HEK293 (cell line): ENCODE results near the gene TBX3.

Experiments
- KLF16 ChIP-seq: fragments of 450-650 bp; formaldehyde crosslinking; IDR thresholded peaks from 2 replicates; pipeline ENCODE4 v1.5.1; 2017; ENCODE audit warnings: missing biosample characterization, missing genetic modification characterization
- MYNN ChIP-seq: fragments of 450-650 bp; formaldehyde crosslinking; IDR thresholded peaks from 2 replicates; pipeline ENCODE4 v1.5.1; 2016; ENCODE audit warnings: missing biosample characterization, missing genetic modification characterization, borderline replicate concordance
- SETDB1 ChIP-seq: IDR thresholded peaks from one replicate; pipeline ENCODE4 v1.6.1; 2017; ENCODE audit warnings: mild to moderate bottlenecking, low read length, moderate library complexity, mixed read lengths; ENCODE audit not compliant: insufficient read length
- SP2 ChIP-seq: fragments of 450-650 bp; formaldehyde crosslinking; IDR thresholded peaks from 2 replicates; pipeline ENCODE4 v1.5.1; 2016; ENCODE audit warnings: missing biosample characterization, missing genetic modification characterization
- TCF7L2 ChIP-seq: IDR thresholded peaks from 2 replicates; pipeline ENCODE4 v1.6.1; 2011; ENCODE audit warnings: low read depth, mild to moderate bottlenecking, inconsistent platforms, low read length, moderate library complexity, borderline replicate concordance
- ZNF558 ChIP-seq: fragments of 450-650 bp; formaldehyde crosslinking; IDR thresholded peaks from 2 replicates; pipeline ENCODE4 v1.5.1; 2016; ENCODE audit warnings: missing biosample characterization, missing genetic modification characterization
- ZNF571 ChIP-seq: fragments of 450-650 bp; formaldehyde crosslinking; IDR thresholded peaks from 2 replicates; pipeline ENCODE4 v1.5.0; 2017; ENCODE audit warnings: missing biosample characterization, missing genetic modification characterization
- ZNF785 ChIP-seq: fragments of 450-650 bp; formaldehyde crosslinking; IDR thresholded peaks from 2 replicates; pipeline ENCODE4 v1.5.1; 2016; ENCODE audit warnings: missing biosample characterization, missing genetic modification characterization
- TF ChIP-seq, protein P1 (sequence below): fragments of 450-650 bp; formaldehyde crosslinking; IDR thresholded peaks from 2 replicates; pipeline ENCODE4 v1.5.1; 2017; ENCODE audit warnings: missing biosample characterization, missing genetic modification characterization
- TF ChIP-seq, protein P2 (sequence below): fragments of 450-650 bp; formaldehyde crosslinking; IDR thresholded peaks from 2 replicates; pipeline ENCODE4 v1.5.1; 2016; ENCODE audit warnings: missing biosample characterization, missing genetic modification characterization

DNA sequence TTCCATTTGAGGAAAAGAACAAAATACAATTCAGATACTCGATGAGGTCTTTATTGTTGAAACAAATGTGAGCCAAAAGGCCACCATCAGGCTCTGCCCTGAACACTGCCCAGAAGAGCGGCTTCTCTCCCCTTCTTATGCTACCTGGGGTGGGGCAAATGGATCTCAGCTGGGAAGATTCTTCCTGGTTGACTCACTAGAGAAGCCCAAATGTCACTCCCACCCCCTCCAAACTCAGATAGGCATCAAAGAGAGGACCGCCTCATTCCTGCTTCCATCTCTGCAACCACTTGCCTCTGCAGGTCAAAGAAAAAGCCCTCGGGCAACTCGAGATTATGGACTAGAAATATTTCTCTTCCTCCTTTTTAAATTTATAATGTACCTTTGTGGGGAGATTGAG, 55.8 kb downstream of the TBX3 start:
- no peak for TF ChIP-seq SETDB1
- TF ChIP-seq TCF7L2, result no peak
- TF ChIP-seq KLF16 (tag by site-specific recombination), result no peak
- TF ChIP-seq, protein P1, sequence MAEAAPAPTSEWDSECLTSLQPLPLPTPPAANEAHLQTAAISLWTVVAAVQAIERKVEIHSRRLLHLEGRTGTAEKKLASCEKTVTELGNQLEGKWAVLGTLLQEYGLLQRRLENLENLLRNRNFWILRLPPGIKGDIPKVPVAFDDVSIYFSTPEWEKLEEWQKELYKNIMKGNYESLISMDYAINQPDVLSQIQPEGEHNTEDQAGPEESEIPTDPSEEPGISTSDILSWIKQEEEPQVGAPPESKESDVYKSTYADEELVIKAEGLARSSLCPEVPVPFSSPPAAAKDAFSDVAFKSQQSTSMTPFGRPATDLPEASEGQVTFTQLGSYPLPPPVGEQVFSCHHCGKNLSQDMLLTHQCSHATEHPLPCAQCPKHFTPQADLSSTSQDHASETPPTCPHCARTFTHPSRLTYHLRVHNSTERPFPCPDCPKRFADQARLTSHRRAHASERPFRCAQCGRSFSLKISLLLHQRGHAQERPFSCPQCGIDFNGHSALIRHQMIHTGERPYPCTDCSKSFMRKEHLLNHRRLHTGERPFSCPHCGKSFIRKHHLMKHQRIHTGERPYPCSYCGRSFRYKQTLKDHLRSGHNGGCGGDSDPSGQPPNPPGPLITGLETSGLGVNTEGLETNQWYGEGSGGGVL (tag by site-specific recombination), result no peak
- no peak for TF ChIP-seq ZNF785 (tag by site-specific recombination)
- no peak for TF ChIP-seq MYNN (tag by site-specific recombination)
- no peak for TF ChIP-seq ZNF558 (tag by site-specific recombination)
- TF ChIP-seq ZNF571 (tag by site-specific recombination), result no peak
- TF ChIP-seq, protein P2, sequence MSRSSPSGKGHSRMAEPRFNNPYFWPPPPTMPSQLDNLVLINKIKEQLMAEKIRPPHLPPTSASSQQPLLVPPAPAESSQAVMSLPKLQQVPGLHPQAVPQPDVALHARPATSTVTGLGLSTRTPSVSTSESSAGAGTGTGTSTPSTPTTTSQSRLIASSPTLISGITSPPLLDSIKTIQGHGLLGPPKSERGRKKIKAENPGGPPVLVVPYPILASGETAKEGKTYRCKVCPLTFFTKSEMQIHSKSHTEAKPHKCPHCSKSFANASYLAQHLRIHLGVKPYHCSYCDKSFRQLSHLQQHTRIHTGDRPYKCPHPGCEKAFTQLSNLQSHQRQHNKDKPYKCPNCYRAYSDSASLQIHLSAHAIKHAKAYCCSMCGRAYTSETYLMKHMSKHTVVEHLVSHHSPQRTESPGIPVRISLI, result no peak
- TF ChIP-seq SP2, result no peak
